IMR-90 (cell line): ENCODE results near the gene GOLGA3. TPM values are rescaled to one million over a fixed set of nuclear protein-coding genes. Genes with fewer than 3 reads are reported as not detected.

ENCODE experiments used
- ATAC-seq: fragments of 200-7000 bp; cut with Tn5 transposase; 2 replicates; pipeline ENCODE4 v1.9.1; 2020; ENCODE audit warnings: low read depth, mild to moderate bottlenecking, moderate library complexity
- BruUV-seq: library from RNA; stranded (reverse); fragments of 400-500 nt; replicated peaks from 2 replicates; lab custom pipeline; 2021; lab: Mats Ljungman, UMichigan
- CTCF ChIA-PET: fragments of 300-600 bp; formaldehyde crosslinking; extraction: SDS; loops from one replicate; lab custom pipeline; 2021; ENCODE audit warnings: antibody characterized with exemption; lab: Yijun Ruan, JAX
- POLR2A ChIA-PET: fragments of 300-600 bp; sonication (Branson Sonifier 250); formaldehyde crosslinking; loops from one replicate; lab custom pipeline; 2022; ENCODE audit warnings: antibody characterized with exemption; ENCODE audit not compliant: unreplicated experiment; lab: Charles Lee
- DNase-seq: peaks from one replicate; pipeline ENCODE4 v3.0.0; 2013
- H2AFZ ChIP-seq: replicated peaks from 2 replicates; pipeline ENCODE3; 2013; ENCODE audit warnings: low read length, mild to moderate bottlenecking; ENCODE audit not compliant: poor library complexity
- H2AK5ac ChIP-seq: 2 replicates; pipeline ENCODE4 v1.6.1; 2013; ENCODE audit warnings: low read depth, low read length, inconsistent platforms
- H2AK9ac ChIP-seq: replicated peaks from 2 replicates; pipeline ENCODE3; 2013; ENCODE audit warnings: mild to moderate bottlenecking, low read depth, low read length, moderate library complexity; ENCODE audit not compliant: poor library complexity
- H2BK120ac ChIP-seq: 2 replicates; pipeline ENCODE4 v1.6.1; 2013; ENCODE audit warnings: low read depth, low read length, inconsistent platforms
- H2BK15ac ChIP-seq: 3 replicates; pipeline ENCODE4 v1.6.1; 2013; ENCODE audit warnings: low read depth, low read length, inconsistent platforms
- H2BK20ac ChIP-seq: 2 replicates; pipeline ENCODE4 v1.6.1; 2013; ENCODE audit warnings: low read depth, mild to moderate bottlenecking, inconsistent platforms, low read length, moderate library complexity
- H2BK5ac ChIP-seq: 2 replicates; pipeline ENCODE4 v1.6.1; 2013; ENCODE audit warnings: mild to moderate bottlenecking, low read depth, low read length, inconsistent platforms; ENCODE audit not compliant: poor library complexity, severe bottlenecking
- H3K14ac ChIP-seq: replicated peaks from 2 replicates; pipeline ENCODE4 v1.6.1; 2013; ENCODE audit warnings: low read depth, low read length, inconsistent platforms
- H3K18ac ChIP-seq: 2 replicates; pipeline ENCODE4 v1.6.1; 2013; ENCODE audit warnings: low read depth, low read length, control low read depth
- H3K23ac ChIP-seq: 2 replicates; pipeline ENCODE4 v1.6.1; 2013; ENCODE audit warnings: low read depth, low read length, inconsistent platforms
- H3K27ac ChIP-seq: 2 replicates; pipeline ENCODE4 v1.5.1; 2013; ENCODE audit warnings: mild to moderate bottlenecking, control low read depth, low read length; ENCODE audit not compliant: insufficient read depth
- H3K27me3 ChIP-seq: 2 replicates; pipeline ENCODE4 v1.6.1; 2013; ENCODE audit warnings: low read length; ENCODE audit not compliant: control insufficient read depth, insufficient read depth
- H3K36me3 ChIP-seq: 2 replicates; pipeline ENCODE4 v1.6.1; 2013; ENCODE audit warnings: low read length, mixed read lengths; ENCODE audit not compliant: control insufficient read depth, insufficient read depth
- H3K4ac ChIP-seq: 2 replicates; pipeline ENCODE4 v1.6.1; 2013; ENCODE audit warnings: low read depth, low read length, inconsistent platforms
- H3K4me1 ChIP-seq: 2 replicates; pipeline ENCODE4 v1.6.1; 2013; ENCODE audit warnings: low read length, mixed read lengths; ENCODE audit not compliant: control insufficient read depth, insufficient read depth
- H3K4me2 ChIP-seq: 2 replicates; pipeline ENCODE4 v1.6.1; 2013; ENCODE audit warnings: low read depth, mild to moderate bottlenecking, control low read depth, low read length, moderate library complexity
- H3K4me3 ChIP-seq: 2 replicates; pipeline ENCODE4 v1.5.1; 2013; ENCODE audit warnings: low read depth, mild to moderate bottlenecking, control low read depth, low read length, moderate library complexity; ENCODE audit not compliant: insufficient read depth
- H3K56ac ChIP-seq: 2 replicates; pipeline ENCODE4 v1.6.1; 2013; ENCODE audit warnings: low read length, inconsistent platforms; ENCODE audit not compliant: insufficient read depth; ENCODE audit errors: extremely low read depth
- H3K79me1 ChIP-seq, 2 experiments: 2 replicates each; pipeline ENCODE4 v1.6.1; 2013; ENCODE audit warnings: low read length in 2 of 2, inconsistent platforms in 1 of 2, low read depth in 1 of 2
- H3K9ac ChIP-seq: 2 replicates; pipeline ENCODE4 v1.6.1; 2013; ENCODE audit warnings: low read depth, low read length, control low read depth
- H3K9me1 ChIP-seq: 2 replicates; pipeline ENCODE4 v1.6.1; 2013; ENCODE audit warnings: low read length, inconsistent platforms; ENCODE audit not compliant: insufficient read depth
- H3K9me3 ChIP-seq: 2 replicates; pipeline ENCODE4 v1.6.1; 2013; ENCODE audit warnings: low read length; ENCODE audit not compliant: control insufficient read depth, insufficient read depth
- H4K20me1 ChIP-seq: 2 replicates; pipeline ENCODE4 v1.6.1; 2013; ENCODE audit warnings: low read length, inconsistent platforms; ENCODE audit not compliant: insufficient read depth
- H4K5ac ChIP-seq: 2 replicates; pipeline ENCODE4 v1.6.1; 2013; ENCODE audit warnings: mild to moderate bottlenecking, low read depth, low read length, control low read depth
- H4K8ac ChIP-seq, 2 experiments: 2 replicates each; pipeline ENCODE4 v1.6.1; 2013; ENCODE audit warnings: low read depth in 2 of 2, low read length in 2 of 2, control low read depth in 1 of 2, inconsistent platforms in 1 of 2
- H4K91ac ChIP-seq: 2 replicates; pipeline ENCODE4 v1.6.1; 2013; ENCODE audit warnings: low read depth, low read length, inconsistent platforms; ENCODE audit not compliant: insufficient read depth
- CEBPB ChIP-seq: IDR thresholded peaks from 2 replicates; pipeline ENCODE4 v1.6.1; 2012; ENCODE audit warnings: low read depth, low read length, improper control_type of control experiment
- CHD1 ChIP-seq: IDR thresholded peaks from 2 replicates; pipeline ENCODE4 v1.6.1; 2012; ENCODE audit warnings: low read depth, low read length, improper control_type of control experiment
- CTCF ChIP-seq: conservative IDR thresholded peaks from 2 replicates; pipeline ENCODE4 v1.5.1; 2012; ENCODE audit warnings: mild to moderate bottlenecking, low read depth, low read length, improper control_type of control experiment
- ELK1 ChIP-seq: fragments of 150-350 bp; IDR thresholded peaks from 2 replicates; pipeline ENCODE4 v1.6.1; 2016; ENCODE audit warnings: low read depth, mild to moderate bottlenecking, low read length, moderate library complexity, borderline replicate concordance
- FOS ChIP-seq: fragments of 150-350 bp; IDR thresholded peaks from 2 replicates; pipeline ENCODE4 v1.6.1; 2016; ENCODE audit warnings: low read depth, low read length
- MAFK ChIP-seq: IDR thresholded peaks from 2 replicates; pipeline ENCODE4 v1.6.1; 2012; ENCODE audit warnings: low read depth, low read length, improper control_type of control experiment
- MAZ ChIP-seq: IDR thresholded peaks from 2 replicates; pipeline ENCODE4 v1.6.1; 2012; ENCODE audit warnings: low read depth, mild to moderate bottlenecking, low read length, improper control_type of control experiment, moderate library complexity, borderline replicate concordance
- MXI1 ChIP-seq: IDR thresholded peaks from 2 replicates; pipeline ENCODE4 v1.6.1; 2012; ENCODE audit warnings: low read depth, mild to moderate bottlenecking, low read length, moderate library complexity, borderline replicate concordance
- NFE2L2 ChIP-seq: fragments of 150-350 bp; IDR thresholded peaks from 2 replicates; pipeline ENCODE4 v1.6.1; 2016; ENCODE audit warnings: low read depth, mild to moderate bottlenecking, low read length
- POLR2A ChIP-seq: IDR thresholded peaks from 2 replicates; pipeline ENCODE4 v1.6.1; 2012; ENCODE audit warnings: mild to moderate bottlenecking, low read depth, low read length
- RCOR1 ChIP-seq: IDR thresholded peaks from 2 replicates; pipeline ENCODE4 v1.6.1; 2012; ENCODE audit warnings: mild to moderate bottlenecking, low read length, improper control_type of control experiment; ENCODE audit not compliant: insufficient replicate concordance
- RFX5 ChIP-seq: IDR thresholded peaks from 2 replicates; pipeline ENCODE4 v1.8.0; 2012; ENCODE audit warnings: low read depth, mild to moderate bottlenecking, low read length, moderate library complexity
- SMC3 ChIP-seq: fragments of 150-350 bp; IDR thresholded peaks from 2 replicates; pipeline ENCODE4 v1.6.1; 2016; ENCODE audit warnings: low read depth, mild to moderate bottlenecking, antibody characterized with exemption, low read length, moderate library complexity
- USF2 ChIP-seq: fragments of 150-350 bp; IDR thresholded peaks from 2 replicates; pipeline ENCODE4 v1.6.1; 2017; ENCODE audit warnings: mild to moderate bottlenecking, antibody characterized with exemption, low read length, low read depth
- WGBS, 2 experiments: methylation state at CpG; one replicate each; pipeline versions ENCODE4 v1.1.5 to v1.1.7; 2013; ENCODE audit warnings: missing lambda C conversion rate in 2 of 2; ENCODE audit not compliant: insufficient read length in 1 of 2; ENCODE audit errors: extremely low coverage in 2 of 2; 5-methylcytosine and 5-hydroxymethylcytosine counted together
- dilution Hi-C: fragments of 300-500 bp; cut with HindIII; formaldehyde crosslinking; loops from one replicate; pipeline ENCODE4 v1.14.3; 2018; ENCODE audit warnings: low sequenced_read_pairs; ENCODE audit not compliant: unreplicated experiment
- in situ Hi-C: fragments of 300-500 bp; cut with MboI; formaldehyde crosslinking; loops from 3 replicates; pipeline ENCODE4 v1.14.3; 2019; ENCODE audit warnings: low sequenced_read_pairs, inconsistent platforms, mixed read lengths
- intact Hi-C: fragments of 100-400 bp; cut with micrococcal nuclease; formaldehyde crosslinking; loops from 2 replicates; pipeline ENCODE4 v1.10.0; 2022
- polyA plus RNA-seq, 3 experiments: library from polyadenylated mRNA; depleted of rRNA; stranded (reverse); fragments of >200 nt; gene quantifications; 2 replicates each; pipeline ENCODE4 v1.2.3, GENCODE V29; 2012; ENCODE audit warnings: low replicate concordance in 1 of 3
- total RNA-seq: library from RNA; depleted of rRNA; stranded (reverse); fragments of >200 nt; gene quantifications from 2 replicates; pipeline ENCODE4 v1.2.3, GENCODE V29; 2012

The GOLGA3 gene
- total and polyA plus RNA-seq, 2 of the 4 experiments (the other 2 are of a cell fraction) = 39.6 to 99.8 TPM

DNA sequence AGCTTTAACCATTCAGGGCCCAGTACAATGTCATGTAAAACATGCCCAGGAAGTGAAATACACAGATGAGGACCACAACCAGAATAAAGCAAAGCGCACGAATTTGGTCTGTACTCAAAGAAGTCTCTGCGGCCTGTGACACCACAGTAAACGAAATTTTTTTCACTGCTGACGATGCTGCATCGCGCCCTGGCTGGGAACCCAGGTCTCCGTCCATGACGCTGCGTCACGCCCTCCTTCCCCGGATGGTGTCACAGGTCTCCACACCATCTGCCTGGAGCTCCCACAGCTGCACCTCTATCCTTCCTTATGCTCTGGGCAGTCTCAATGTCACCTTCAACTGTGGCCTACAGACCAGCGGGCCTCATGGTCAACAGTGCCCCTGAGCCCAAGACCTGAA lies 84.8 kb downstream of the GOLGA3 start:
- Histone ChIP-seq H2AK9ac (no peak overlapping the region), H3K27ac (no peak overlapping the region), H2BK20ac (no peak overlapping the region), H2BK5ac (no peak overlapping the region), H3K14ac (no peak overlapping the region), H2AK5ac (no peak overlapping the region), H3K9me1 (peaks cover 5% of the 10 kb centered on the region), H3K4me2 (no peak overlapping the region), H4K91ac (no peak overlapping the region), H4K5ac (no peak overlapping the region), H3K56ac (no peak overlapping the region), H3K79me1 (peaks cover 42 to 74% of the 10 kb centered on the region in 2 experiments), H2AFZ (no peak overlapping the region), H2BK120ac (no peak overlapping the region), H3K36me3 (peaks cover 74% of the 10 kb centered on the region), H3K27me3 (no peaks in the 10 kb centered on the region), H2BK15ac (no peak overlapping the region), H3K4ac (no peak overlapping the region), H4K8ac (no peak overlapping the region), H3K4me3 (no peak overlapping the region), H3K9ac (no peak overlapping the region), H3K23ac (no peak overlapping the region), H3K18ac (no peak overlapping the region), H3K4me1 (peaks cover 5% of the 10 kb centered on the region; the same call in 1 of the 2 replicates), H4K20me1 (peaks cover 71% of the 10 kb centered on the region), H3K9me3 (no peaks in the 10 kb centered on the region)
- CTCF ChIA-PET = interaction anchor here (0.6 to 0.7 kb wide), 2 partner anchors 31 to 111 kb away, joined by 5 to 6 read pairs; no protein-coding TSS in a partner anchor
- in situ Hi-C loops (no loop called here), dilution Hi-C loops (no loop called here), intact Hi-C loops (no loop called here)
- TF ChIP-seq MAZ = no peak
- TF ChIP-seq USF2 = no peak
- no peak for TF ChIP-seq FOS
- no peak for TF ChIP-seq MXI1
- TF ChIP-seq CHD1 = no peak
- TF ChIP-seq CEBPB = no peak
- TF ChIP-seq CTCF = no peak
- no peak for TF ChIP-seq RCOR1
- no peak for TF ChIP-seq ELK1
- TF ChIP-seq SMC3 = no peak
- no peak for TF ChIP-seq POLR2A
- no peak for TF ChIP-seq NFE2L2
- TF ChIP-seq RFX5 = no peak
- TF ChIP-seq MAFK = no peak
- 97% methylated on average over 6 of the region's 13 CpGs; no CpG with 5 or more reads in 1 of the 2 experiments for WGBS, 2 experiments
- BruUV-seq = no TSS peak
- ATAC-seq (no peak), DNase-seq (no peak)
- POLR2A ChIA-PET = no interaction called here
